ENCODE measurements around the gene PRDM12.

Gene PRDM12

GRCh38 chr9:130664251-130665028, at the start of gene PRDM12:
PRDM12 (plus strand) TSS chr9:130664594; CDS start chr9:130664654, 60 bp downstream.
- DNase-seq (ENCODE audit: low read depth in 3 of 3): no peak

GRCh38 chr9:130616451-130616850, 47.9 kb upstream of the PRDM12 start:
- DNase-seq (ENCODE audit: low read depth in 3 of 3): no peak

- DNase-seq (ENCODE audit: low read depth in 3 of 3): no peak
Observed at GRCh38 chr9:130623466-130623865, 40.9 kb upstream of the PRDM12 start.

GRCh38 chr9:130624154-130624553, 40.2 kb upstream of the PRDM12 start:
- no peak for DNase-seq (ENCODE audit: low read depth in 3 of 3)

GRCh38 chr9:130626249-130626996, 38.0 kb upstream of the PRDM12 start:
- DNase-seq (ENCODE audit: low read depth in 3 of 3): no peak

GRCh38 chr9:130627051-130627450, 37.3 kb upstream of the PRDM12 start:
- no peak for DNase-seq (ENCODE audit: low read depth in 3 of 3)

GRCh38 chr9:130627896-130628792, 36.2 kb upstream of the PRDM12 start:
- no peak for DNase-seq (ENCODE audit: low read depth in 3 of 3)

GRCh38 chr9:130629443-130630070, 34.8 kb upstream of the PRDM12 start:
- DNase-seq (ENCODE audit: low read depth in 3 of 3): no peak

GRCh38 chr9:130630071-130630450, 34.3 kb upstream of the PRDM12 start:
- no peak for DNase-seq (ENCODE audit: low read depth in 3 of 3)

- no peak for DNase-seq (ENCODE audit: low read depth in 3 of 3)
Observed at GRCh38 chr9:130630506-130631330, 33.7 kb upstream of the PRDM12 start.

GRCh38 chr9:130631331-130632080, 32.9 kb upstream of the PRDM12 start:
- DNase-seq (ENCODE audit: low read depth in 3 of 3): no peak

GRCh38 chr9:130632081-130632710, 32.2 kb upstream of the PRDM12 start:
- DNase-seq (ENCODE audit: low read depth in 3 of 3): no peak

GRCh38 chr9:130632841-130633240, 31.6 kb upstream of the PRDM12 start:
- no peak for DNase-seq (ENCODE audit: low read depth in 3 of 3)

GRCh38 chr9:130633336-130634190, 30.8 kb upstream of the PRDM12 start:
- no peak for DNase-seq (ENCODE audit: low read depth in 3 of 3)

GRCh38 chr9:130634191-130634768, 30.1 kb upstream of the PRDM12 start:
- DNase-seq (ENCODE audit: low read depth in 3 of 3): no peak

GRCh38 chr9:130634801-130635200, 29.6 kb upstream of the PRDM12 start:
- DNase-seq (ENCODE audit: low read depth in 3 of 3): no peak

- DNase-seq (ENCODE audit: low read depth in 3 of 3): no peak
Observed at GRCh38 chr9:130635306-130635705, 29.1 kb upstream of the PRDM12 start.
